22Rv1 (cell line): ENCODE measurements around the gene CACHD1.

Experiments used
- ZFX ChIP-seq: fragments of 450-650 bp; IDR thresholded peaks from 2 replicates; pipeline ENCODE4 v1.6.1; 2017; ENCODE audit warnings: antibody characterized with exemption, borderline replicate concordance
- TF ChIP-seq, protein P1 (sequence below): fragments of 450-650 bp; IDR thresholded peaks from 2 replicates; pipeline ENCODE4 v1.5.1; 2017; ENCODE audit warnings: mild to moderate bottlenecking

DNA sequence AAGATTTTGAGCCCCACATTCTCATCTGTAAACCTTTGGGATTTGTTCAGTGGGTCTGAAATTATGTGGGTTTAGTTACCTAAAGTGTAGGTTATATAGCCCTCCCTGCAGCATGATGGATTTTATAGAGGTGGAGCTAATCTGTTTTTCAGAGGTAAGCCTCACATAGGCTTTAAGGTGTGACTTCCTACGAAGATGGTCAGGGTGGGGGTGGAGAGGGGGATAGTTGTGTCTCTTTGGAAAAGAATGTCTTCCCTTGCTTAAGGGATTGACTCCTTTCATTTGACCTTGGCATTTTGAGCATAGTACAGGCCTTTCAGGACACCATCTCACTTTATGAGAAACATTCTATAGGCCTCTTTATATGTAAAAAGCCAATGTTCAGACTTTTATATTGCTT is 3.4 kb downstream of the CACHD1 start:
- TF ChIP-seq, protein P1, sequence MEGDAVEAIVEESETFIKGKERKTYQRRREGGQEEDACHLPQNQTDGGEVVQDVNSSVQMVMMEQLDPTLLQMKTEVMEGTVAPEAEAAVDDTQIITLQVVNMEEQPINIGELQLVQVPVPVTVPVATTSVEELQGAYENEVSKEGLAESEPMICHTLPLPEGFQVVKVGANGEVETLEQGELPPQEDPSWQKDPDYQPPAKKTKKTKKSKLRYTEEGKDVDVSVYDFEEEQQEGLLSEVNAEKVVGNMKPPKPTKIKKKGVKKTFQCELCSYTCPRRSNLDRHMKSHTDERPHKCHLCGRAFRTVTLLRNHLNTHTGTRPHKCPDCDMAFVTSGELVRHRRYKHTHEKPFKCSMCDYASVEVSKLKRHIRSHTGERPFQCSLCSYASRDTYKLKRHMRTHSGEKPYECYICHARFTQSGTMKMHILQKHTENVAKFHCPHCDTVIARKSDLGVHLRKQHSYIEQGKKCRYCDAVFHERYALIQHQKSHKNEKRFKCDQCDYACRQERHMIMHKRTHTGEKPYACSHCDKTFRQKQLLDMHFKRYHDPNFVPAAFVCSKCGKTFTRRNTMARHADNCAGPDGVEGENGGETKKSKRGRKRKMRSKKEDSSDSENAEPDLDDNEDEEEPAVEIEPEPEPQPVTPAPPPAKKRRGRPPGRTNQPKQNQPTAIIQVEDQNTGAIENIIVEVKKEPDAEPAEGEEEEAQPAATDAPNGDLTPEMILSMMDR, result no peak
- TF ChIP-seq ZFX, result no peak
